GM12864 (cell line): ENCODE measurements around the gene FURIN.
A peak's percentile ranks its signal among the peaks of the same experiment; 100 is the strongest.
"Not testable (repeated sequence)": the region's sequence is repeated elsewhere in the genome, so short reads cannot be mapped to it uniquely, and the experiment has no call there.

Experiments
- DNase-seq: peaks from one replicate; pipeline ENCODE4 v3.0.0-alpha.2; 2011; ENCODE audit warnings: low read depth
- H3K4me3 ChIP-seq: 2 replicates; pipeline ENCODE4 v1.5.1; 2011; ENCODE audit warnings: mild to moderate bottlenecking, low read depth, low read length, control low read depth
- CTCF ChIP-seq: IDR thresholded peaks from 2 replicates; pipeline ENCODE4 v1.5.1; 2011; ENCODE audit warnings: low read depth, mild to moderate bottlenecking, moderate library complexity, low read length, control low read depth, inconsistent platforms; ENCODE audit errors: missing control alignments

The FURIN gene

GRCh38 chr15:90918034-90918788 lies 49.8 kb downstream of the FURIN start:
- no peak for TF ChIP-seq CTCF
- no peak overlapping the region for H3K4me3 ChIP-seq
- DNase-seq: no peak

- no peak overlapping the region for H3K4me3 ChIP-seq
- DNase-seq: no peak
- no peak for TF ChIP-seq CTCF
These were observed 50.4 kb downstream of the FURIN start for GRCh38 chr15:90918835-90919234.

- no peak overlapping the region for H3K4me3 ChIP-seq
- no peak for DNase-seq
- no peak for TF ChIP-seq CTCF
These were observed 53.5 kb downstream of the FURIN start for GRCh38 chr15:90921887-90922286.

- not testable (repeated sequence) for H3K4me3 ChIP-seq
- peak; percentile 43 for DNase-seq
These were observed 54.4 kb downstream of the FURIN start for GRCh38 chr15:90922712-90923322.

GRCh38 chr15:90924375-90924774 lies 56.0 kb downstream of the FURIN start:
- DNase-seq: peak; percentile 58
- TF ChIP-seq CTCF: no peak
- H3K4me3 ChIP-seq: no peak overlapping the region; the same call in 1 of the 2 replicates

GRCh38 chr15:90926766-90927165 lies 58.4 kb downstream of the FURIN start:
- H3K4me3 ChIP-seq, DNase-seq: not testable (repeated sequence)

- DNase-seq, H3K4me3 ChIP-seq: not testable (repeated sequence)
These were observed 59.7 kb downstream of the FURIN start for GRCh38 chr15:90928106-90928505.

- H3K4me3 ChIP-seq: peak overlapping the region; percentile 99
- no peak for DNase-seq
- TF ChIP-seq CTCF: no peak
These were observed 61.0 kb downstream of the FURIN start for GRCh38 chr15:90929246-90930019.
